Memory B cell (primary cell): ENCODE results near the gene PDZK1.
"Not testable (repeated sequence)": the region's sequence is repeated elsewhere in the genome, so short reads cannot be mapped to it uniquely, and the experiment has no call there.

Experiments used
- ATAC-seq: fragments of 150-1000 bp; cut with Tn5 transposase; 2 replicates; pipeline ENCODE4 v1.10.0; 2021; ENCODE audit warnings: low read depth, mild to moderate bottlenecking, moderate library complexity
- DNase-seq, 2 donors: peaks; one replicate each; pipeline ENCODE4 v3.0.0; 2022; ENCODE audit warnings: low spot score in 2 of 2
- H3K27ac Mint-ChIP-seq: one replicate; pipeline ENCODE4 v1.8.0; 2022; ENCODE audit warnings: mild to moderate bottlenecking, moderate library complexity, mixed read lengths
- H3K27me3 Mint-ChIP-seq: one replicate; pipeline ENCODE4 v1.8.0; 2022; ENCODE audit warnings: mixed read lengths
- H3K36me3 Mint-ChIP-seq: one replicate; pipeline ENCODE4 v1.8.0; 2022; ENCODE audit warnings: mild to moderate bottlenecking, mixed read lengths
- H3K4me1 Mint-ChIP-seq: one replicate; pipeline ENCODE4 v1.8.0; 2022; ENCODE audit warnings: mixed read lengths
- H3K4me3 Mint-ChIP-seq: one replicate; pipeline ENCODE4 v1.8.0; 2022; ENCODE audit warnings: mild to moderate bottlenecking, moderate library complexity, mixed read lengths
- H3K9me3 Mint-ChIP-seq: one replicate; pipeline ENCODE4 v1.8.0; 2022; ENCODE audit warnings: mixed read lengths

Gene PDZK1

DNA sequence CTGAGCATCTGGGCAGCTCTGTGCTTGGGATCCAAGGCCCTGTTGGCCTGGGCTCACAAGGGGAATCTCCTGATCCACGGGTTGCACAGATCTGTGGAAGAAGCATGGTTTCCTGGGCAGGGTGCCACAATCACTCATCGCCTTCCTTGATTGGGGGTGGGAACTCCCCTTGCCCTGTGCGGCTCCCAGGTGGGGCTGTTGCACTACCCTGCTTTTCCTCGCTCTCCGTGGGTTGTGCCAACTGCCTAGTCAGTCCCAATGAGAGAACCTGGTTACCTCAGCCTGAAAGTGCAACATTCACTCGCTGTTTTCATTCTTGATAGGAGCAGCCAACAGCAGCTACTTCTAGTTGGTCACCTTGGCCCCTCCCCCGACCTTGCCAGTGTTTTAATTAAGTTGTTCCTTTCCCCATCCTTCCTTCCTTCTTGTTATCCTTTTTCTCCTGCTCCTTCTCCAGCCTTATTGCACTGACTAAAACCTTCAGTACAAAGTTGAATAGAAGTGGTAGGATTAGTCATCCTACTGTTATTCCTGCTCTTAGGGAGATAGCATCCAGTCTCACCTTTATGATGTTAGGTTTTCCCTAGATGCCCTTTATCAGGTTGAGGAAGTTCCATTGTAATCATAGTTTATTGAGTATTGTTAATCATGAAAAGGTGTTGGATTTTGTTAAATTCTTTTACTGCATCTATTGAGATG is 50.8 kb downstream of the PDZK1 start:
- H3K4me1 Mint-ChIP-seq, ATAC-seq, H3K4me3 Mint-ChIP-seq, DNase-seq, H3K9me3 Mint-ChIP-seq, H3K27ac Mint-ChIP-seq, H3K27me3 Mint-ChIP-seq: not testable (repeated sequence)
- H3K36me3 Mint-ChIP-seq, result peaks cover 13% of the 10 kb centered on the region

DNA sequence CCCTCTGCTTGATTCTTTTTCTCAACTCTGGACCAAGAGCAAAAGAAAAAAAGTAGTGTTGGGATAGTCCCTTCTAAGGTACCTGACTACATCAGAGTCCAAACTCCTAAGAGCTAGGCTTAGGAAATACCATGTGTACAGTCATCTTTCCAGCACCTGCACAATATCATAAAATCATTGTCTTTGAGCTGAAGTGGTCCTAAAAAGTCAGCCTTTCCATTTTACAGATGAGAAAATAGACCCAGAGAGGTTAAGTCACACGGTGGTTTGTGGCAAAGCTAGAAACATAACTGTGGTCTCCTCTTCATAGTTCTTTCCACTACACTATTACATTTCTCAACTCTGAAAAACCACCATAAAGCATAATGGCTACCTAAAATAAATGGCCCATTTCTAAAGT is 63.2 kb downstream of the PDZK1 start:
- H3K27ac Mint-ChIP-seq, H3K36me3 Mint-ChIP-seq, DNase-seq, H3K4me3 Mint-ChIP-seq, H3K9me3 Mint-ChIP-seq, H3K4me1 Mint-ChIP-seq, H3K27me3 Mint-ChIP-seq, ATAC-seq: not testable (repeated sequence)

DNA sequence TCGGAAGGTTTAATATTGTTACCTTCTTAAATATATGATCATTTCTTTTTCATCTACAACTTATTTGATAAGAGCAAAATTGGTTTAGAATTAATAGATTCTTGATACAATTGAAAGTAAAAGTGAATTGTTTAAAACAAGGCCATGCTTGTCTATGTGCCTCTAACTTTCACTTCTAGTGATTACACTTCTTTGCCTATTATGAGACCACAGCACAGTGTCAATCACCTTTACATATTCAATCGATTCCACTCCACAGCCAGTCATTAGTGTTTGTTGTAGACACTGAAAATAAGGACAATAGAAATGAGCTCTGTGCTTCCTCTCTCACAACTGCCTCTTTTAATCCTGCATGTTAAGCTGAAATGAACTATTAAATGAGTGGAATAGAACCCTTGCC is 65.3 kb downstream of the PDZK1 start:
- not testable (repeated sequence) for H3K36me3 Mint-ChIP-seq, H3K9me3 Mint-ChIP-seq, DNase-seq, ATAC-seq, H3K27me3 Mint-ChIP-seq, H3K4me1 Mint-ChIP-seq, H3K4me3 Mint-ChIP-seq, H3K27ac Mint-ChIP-seq

- H3K36me3 Mint-ChIP-seq, DNase-seq, H3K4me1 Mint-ChIP-seq, H3K4me3 Mint-ChIP-seq, ATAC-seq, H3K27ac Mint-ChIP-seq, H3K27me3 Mint-ChIP-seq, H3K9me3 Mint-ChIP-seq: not testable (repeated sequence)
These were observed 70.9 kb downstream of the PDZK1 start for GRCh38 chr1:145636237-145636636.

DNA sequence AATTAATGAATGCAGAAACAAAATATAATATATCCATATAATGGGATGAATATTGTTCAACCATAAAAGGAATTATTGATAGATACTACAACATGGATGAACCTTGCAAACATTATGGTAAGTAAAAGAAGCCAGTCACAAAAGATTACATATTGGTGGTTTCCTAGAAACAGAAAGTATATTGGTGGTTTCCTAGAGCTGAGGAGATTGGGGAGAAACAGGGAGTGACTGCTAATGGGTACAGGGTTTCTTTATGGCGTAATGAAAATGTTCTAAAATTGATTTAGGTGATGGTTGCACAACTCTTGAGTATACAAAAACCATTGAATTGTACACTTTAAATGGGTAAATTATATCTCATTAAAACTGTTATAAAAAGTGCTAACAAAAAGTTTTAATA is 85.0 kb downstream of the PDZK1 start:
- not testable (repeated sequence) for H3K36me3 Mint-ChIP-seq, H3K27me3 Mint-ChIP-seq, H3K4me1 Mint-ChIP-seq, DNase-seq, H3K9me3 Mint-ChIP-seq, ATAC-seq, H3K4me3 Mint-ChIP-seq, H3K27ac Mint-ChIP-seq
